Measurements from ENCODE around the gene HAX1.

Gene HAX1

GRCh38 chr1:154288661-154289060 is 16.2 kb downstream of the HAX1 start (continued):
- TF ChIP-seq PPARA (CRISPR knock-in tag; IDR thresholded peaks at IDR 0.05; ENCODE audit: borderline replicate concordance): no peak
- TF ChIP-seq ISL1 (CRISPR knock-in tag; IDR thresholded peaks at IDR 0.05): no peak
- no peak for TF ChIP-seq CSRNP3 (CRISPR knock-in tag; IDR thresholded peaks at IDR 0.05)

- TF ChIP-seq ZC3H10 (CRISPR knock-in tag; IDR thresholded peaks at IDR 0.05): no peak
- TF ChIP-seq TSHZ2 (CRISPR knock-in tag; IDR thresholded peaks at IDR 0.05): no peak
- no peak for TF ChIP-seq CREB5 (CRISPR knock-in tag; IDR thresholded peaks at IDR 0.05; ENCODE audit: low read depth)
- TF ChIP-seq CSRNP3 (CRISPR knock-in tag; IDR thresholded peaks at IDR 0.05): no peak
- TF ChIP-seq TOX (CRISPR knock-in tag; IDR thresholded peaks at IDR 0.05; ENCODE audit: borderline replicate concordance): no peak
- TF ChIP-seq ZNF8 (CRISPR knock-in tag; IDR thresholded peaks at IDR 0.05): no peak
- no peak for TF ChIP-seq BACH2 (CRISPR knock-in tag; IDR thresholded peaks at IDR 0.05; ENCODE audit: borderline replicate concordance)
- no peak for TF ChIP-seq OSR1 (CRISPR knock-in tag; IDR thresholded peaks at IDR 0.05)
- no peak for TF ChIP-seq CSDC2 (CRISPR knock-in tag; IDR thresholded peaks at IDR 0.05)
- no peak for TF ChIP-seq ARNTL (CRISPR knock-in tag; IDR thresholded peaks at IDR 0.05; ENCODE audit: borderline replicate concordance, low read depth)
- TF ChIP-seq TCF4 (CRISPR knock-in tag; IDR thresholded peaks at IDR 0.05; ENCODE audit: borderline replicate concordance): no peak
- TF ChIP-seq ESRRG (CRISPR knock-in tag; IDR thresholded peaks at IDR 0.05): no peak
- TF ChIP-seq ZFP3 (CRISPR knock-in tag; IDR thresholded peaks at IDR 0.05): no peak
- no peak for ATAC-seq
Measured at GRCh38 chr1:154290921-154291320, 18.5 kb downstream of the HAX1 start.

- TF ChIP-seq TSHZ2 (CRISPR knock-in tag; IDR thresholded peaks at IDR 0.05) (no peak), GLIS3 (CRISPR knock-in tag; IDR thresholded peaks at IDR 0.05) (no peak), PATZ1 (CRISPR knock-in tag; IDR thresholded peaks at IDR 0.05; ENCODE audit: borderline replicate concordance) (no peak), ZNF70 (CRISPR knock-in tag; IDR thresholded peaks at IDR 0.05) (no peak), ZC3H10 (CRISPR knock-in tag; IDR thresholded peaks at IDR 0.05) (no peak), ZNF8 (CRISPR knock-in tag; IDR thresholded peaks at IDR 0.05) (no peak)
- ATAC-seq: no peak
Measured at GRCh38 chr1:154295408-154296235, 23.2 kb downstream of the HAX1 start.

All from SK-N-SH treated with all-trans-retinoic acid at 6 μM for 48 hours (cell line).